Brain microvascular endothelial cell (primary cell): ENCODE data around the gene FGF21.

Experiments used
- DNase-seq: peaks from one replicate; pipeline ENCODE4 v3.0.0-alpha.2; 2020
- H3K27ac ChIP-seq: fragments of 250-450 bp; sonication (Bioruptor Pico); 2 replicates; pipeline ENCODE4 v1.5.1; 2020; ENCODE audit warnings: mild to moderate bottlenecking, moderate library complexity
- H3K27me3 ChIP-seq: fragments of 250-450 bp; sonication (Bioruptor Pico); replicated peaks from 2 replicates; pipeline ENCODE4 v1.5.1; 2020; ENCODE audit warnings: mild to moderate bottlenecking
- H3K36me3 ChIP-seq: fragments of 250-450 bp; sonication (Bioruptor Pico); replicated peaks from 2 replicates; pipeline ENCODE4 v1.5.1; 2020; ENCODE audit warnings: mild to moderate bottlenecking
- H3K4me3 ChIP-seq: 2 replicates; pipeline ENCODE4 v1.5.1; 2011; ENCODE audit warnings: low read depth, mild to moderate bottlenecking, control low read depth, low read length, moderate library complexity
- CTCF ChIP-seq: IDR thresholded peaks from 2 replicates; pipeline ENCODE4 v1.5.1; 2011; ENCODE audit warnings: low read depth, mild to moderate bottlenecking, moderate library complexity, low read length, control low read depth, inconsistent platforms; ENCODE audit errors: missing control alignments
- in situ Hi-C: cut with HindIII; loops from 2 replicates; pipeline ENCODE4 v1.10.0; 2017; ENCODE audit warnings: low sequenced_read_pairs, low pct_ligation_motif_present

Gene FGF21

GRCh38 chr19:48797103-48797502 is 41.8 kb downstream of the FGF21 start:
- H3K4me3 ChIP-seq, result no peak overlapping the region
- no peaks in the 10 kb centered on the region for H3K36me3 ChIP-seq
- in situ Hi-C loops, result loop anchor here (10.0 kb wide), 1 partner anchor 48 kb away; no protein-coding TSS in a partner anchor
- no peak for DNase-seq
- no peak overlapping the region for H3K27ac ChIP-seq
- no peaks in the 10 kb centered on the region for H3K27me3 ChIP-seq
- no peak for TF ChIP-seq CTCF

DNA sequence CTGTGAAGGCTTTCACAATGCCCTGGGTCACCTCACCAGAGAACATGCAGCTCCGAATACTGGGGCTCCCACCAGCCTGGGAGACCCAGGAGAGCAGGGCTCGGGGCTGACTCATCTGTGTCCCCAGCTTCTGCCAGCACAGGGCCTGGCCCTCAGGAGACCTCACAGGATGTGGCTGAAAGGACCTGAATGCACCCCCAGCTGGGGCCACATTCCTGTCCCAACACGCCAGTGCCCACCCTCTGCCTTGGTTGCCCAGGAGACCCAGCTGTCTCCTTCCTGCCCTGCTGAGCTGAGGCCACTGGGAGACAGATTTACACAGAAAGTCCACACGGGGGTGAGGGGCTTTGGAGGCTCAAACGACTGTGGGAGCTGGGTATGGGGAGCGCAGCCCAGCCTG is 43.6 kb downstream of the FGF21 start:
- Histone ChIP-seq H3K27ac (no peak overlapping the region), H3K27me3 (no peaks in the 10 kb centered on the region), H3K36me3 (no peaks in the 10 kb centered on the region), H3K4me3 (no peak overlapping the region)
- in situ Hi-C loops, result loop anchor here (10.0 kb wide), 1 partner anchor 46 kb away; no protein-coding TSS in a partner anchor
- no peak for TF ChIP-seq CTCF
- peak; percentile 21 for DNase-seq

GRCh38 chr19:48799358-48800300 is 44.3 kb downstream of the FGF21 start:
- H3K27me3 ChIP-seq, result no peaks in the 10 kb centered on the region
- no peak overlapping the region for H3K4me3 ChIP-seq
- H3K36me3 ChIP-seq, result no peaks in the 10 kb centered on the region
- no peak for TF ChIP-seq CTCF
- in situ Hi-C loops, result loop anchor here (10.0 kb wide), 1 partner anchor 45 kb away; no protein-coding TSS in a partner anchor
- DNase-seq, result no peak
- H3K27ac ChIP-seq, result no peak overlapping the region

GRCh38 chr19:48802623-48803022 is 47.3 kb downstream of the FGF21 start:
- H3K27ac ChIP-seq, result no peak overlapping the region
- DNase-seq, result no peak
- in situ Hi-C loops, result no loop called here
- H3K36me3 ChIP-seq, result no peaks in the 10 kb centered on the region
- TF ChIP-seq CTCF, result no peak
- no peaks in the 10 kb centered on the region for H3K27me3 ChIP-seq
- H3K4me3 ChIP-seq, result no peak overlapping the region

GRCh38 chr19:48804496-48804895 is 49.2 kb downstream of the FGF21 start:
- H3K36me3 ChIP-seq, result no peaks in the 10 kb centered on the region
- in situ Hi-C loops, result no loop called here
- no peak overlapping the region for H3K27ac ChIP-seq
- no peaks in the 10 kb centered on the region for H3K27me3 ChIP-seq
- no peak for TF ChIP-seq CTCF
- no peak for DNase-seq
- no peak overlapping the region for H3K4me3 ChIP-seq
